Smooth muscle cell of the brain vasculature (primary cell): Measurements from ENCODE around the gene WNT1.

ENCODE experiments used
- DNase-seq: peaks from one replicate; pipeline ENCODE4 v3.0.0-alpha.2; 2012; ENCODE audit warnings: low read depth, low spot score

WNT1 gene

GRCh38 chr12:48961331-48961730 is 16.8 kb upstream of the WNT1 start:
- no peak for DNase-seq

DNA sequence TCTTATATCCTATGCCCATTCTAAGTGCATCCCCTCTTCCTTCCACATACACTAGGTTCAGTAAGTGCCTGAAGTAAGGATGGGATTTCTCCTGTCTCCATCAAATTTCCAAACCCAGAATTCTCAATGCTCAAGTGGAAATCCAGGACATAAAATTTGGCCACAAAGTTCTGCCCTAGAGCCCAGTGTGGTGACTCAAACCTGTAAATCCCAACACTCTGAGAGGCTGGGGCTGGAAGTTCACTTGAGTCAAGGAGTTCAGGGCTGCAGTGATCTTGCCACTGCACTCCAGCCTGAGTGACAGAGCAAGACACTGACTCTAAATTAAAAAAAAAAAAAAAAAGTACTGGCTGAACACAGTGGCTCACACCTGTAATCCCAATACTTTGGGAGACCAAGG is 16.3 kb upstream of the WNT1 start:
- DNase-seq = no peak

GRCh38 chr12:48965298-48965838 is 12.8 kb upstream of the WNT1 start:
- no peak for DNase-seq

DNA sequence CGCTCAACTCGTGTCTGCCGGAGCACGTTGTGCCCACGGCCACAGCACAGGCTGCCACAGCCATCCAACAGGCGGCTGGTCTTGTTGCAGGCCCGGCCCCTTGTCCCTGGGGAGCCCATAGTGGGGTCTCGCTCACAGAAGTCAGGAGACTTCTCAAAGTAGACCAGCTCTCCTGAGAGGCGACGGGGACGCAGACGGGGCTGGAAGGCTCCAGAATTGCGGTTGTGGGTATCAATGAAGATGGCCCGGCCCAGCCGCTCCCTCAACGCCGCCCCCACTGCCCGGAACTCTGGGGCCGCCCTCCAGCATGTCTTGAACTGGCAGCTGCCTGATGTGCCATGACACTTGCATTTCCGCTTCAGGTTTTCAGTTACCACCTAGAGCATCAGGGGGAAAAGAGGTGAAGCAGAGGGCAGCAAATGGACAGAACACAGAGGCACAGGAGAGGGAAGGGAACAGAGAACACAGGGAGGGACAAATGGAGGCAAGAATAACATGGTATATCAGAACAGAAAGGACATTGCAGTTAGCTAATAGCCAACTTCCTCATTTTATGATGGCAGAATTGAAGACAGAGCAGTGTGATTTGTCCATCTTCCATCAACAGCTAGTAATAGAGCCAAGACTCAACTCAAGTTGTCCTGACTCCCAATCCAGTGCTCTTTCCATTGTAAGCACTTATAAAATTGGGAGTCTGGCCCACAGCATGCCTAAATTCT is 11.8 kb upstream of the WNT1 start:
- DNase-seq = no peak

- no peak for DNase-seq
These were observed 10.1 kb upstream of the WNT1 start for GRCh38 chr12:48967991-48968390.

DNA sequence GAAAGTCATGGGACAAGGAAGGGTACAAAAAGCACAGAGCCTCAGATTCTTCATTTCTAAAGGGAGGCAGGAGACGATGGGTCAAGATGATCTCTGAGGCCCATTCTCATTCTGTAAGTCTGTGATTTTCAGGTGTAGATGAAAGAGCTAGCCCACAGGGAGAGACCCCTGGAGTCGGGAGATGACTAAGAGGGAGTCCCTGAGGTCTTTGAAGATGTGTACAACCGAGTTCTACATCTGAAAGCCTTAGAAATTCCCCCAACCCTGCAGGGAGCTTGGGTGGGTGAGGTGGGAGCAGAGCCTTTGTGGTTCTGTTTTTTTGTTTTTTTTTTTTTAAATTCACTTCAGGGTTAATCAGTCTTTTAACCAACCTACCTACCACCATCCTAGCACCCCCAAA is 9.7 kb upstream of the WNT1 start:
- DNase-seq = no peak

- DNase-seq = no peak
These were observed 8.9 kb upstream of the WNT1 start for GRCh38 chr12:48969160-48969771.

DNA sequence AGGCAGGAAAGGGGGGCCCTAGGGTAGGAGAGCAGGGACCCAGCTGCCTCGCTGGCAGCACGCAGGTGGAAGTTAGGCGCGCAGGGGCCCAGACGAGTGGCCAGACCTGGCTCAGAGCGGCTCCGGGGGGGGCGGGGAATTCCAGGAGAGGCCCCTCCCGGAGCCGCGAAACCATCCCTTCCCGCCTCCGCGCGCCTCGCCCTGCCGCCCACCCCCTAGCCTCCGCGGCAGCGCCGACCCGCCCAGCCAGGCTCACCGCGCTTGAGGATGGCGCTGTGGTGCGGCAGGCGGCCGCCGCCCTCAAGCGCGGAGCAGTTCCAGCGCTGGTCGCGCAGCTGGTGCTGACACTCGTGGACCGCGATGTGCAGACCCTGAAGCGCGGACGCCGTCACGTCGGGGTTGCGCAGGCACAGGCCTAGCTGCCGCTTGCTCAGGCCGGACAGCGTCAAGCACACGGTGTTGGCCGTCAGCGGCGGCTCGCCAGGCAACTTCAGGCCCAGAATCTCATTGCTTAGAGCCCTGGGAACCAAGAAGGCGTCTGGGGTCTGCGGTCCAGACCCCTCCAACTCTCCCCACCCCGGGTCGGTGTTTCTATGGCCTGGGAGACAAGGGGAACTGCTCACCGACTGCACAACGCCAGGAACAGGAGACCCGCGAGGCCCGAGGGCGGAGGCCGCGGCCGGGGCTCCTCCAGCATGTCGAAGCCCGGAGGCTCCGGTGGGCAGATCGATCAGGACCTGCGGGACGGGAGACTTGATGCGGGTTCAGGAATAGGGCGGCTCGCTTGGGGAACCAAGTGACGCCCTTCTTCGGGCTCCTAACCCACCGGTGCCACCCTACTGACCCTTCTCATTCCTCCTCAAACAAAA is 8.1 kb upstream of the WNT1 start:
- DNase-seq = no peak

- DNase-seq = no peak
These were observed 7.3 kb upstream of the WNT1 start for GRCh38 chr12:48970702-48971334.

DNA sequence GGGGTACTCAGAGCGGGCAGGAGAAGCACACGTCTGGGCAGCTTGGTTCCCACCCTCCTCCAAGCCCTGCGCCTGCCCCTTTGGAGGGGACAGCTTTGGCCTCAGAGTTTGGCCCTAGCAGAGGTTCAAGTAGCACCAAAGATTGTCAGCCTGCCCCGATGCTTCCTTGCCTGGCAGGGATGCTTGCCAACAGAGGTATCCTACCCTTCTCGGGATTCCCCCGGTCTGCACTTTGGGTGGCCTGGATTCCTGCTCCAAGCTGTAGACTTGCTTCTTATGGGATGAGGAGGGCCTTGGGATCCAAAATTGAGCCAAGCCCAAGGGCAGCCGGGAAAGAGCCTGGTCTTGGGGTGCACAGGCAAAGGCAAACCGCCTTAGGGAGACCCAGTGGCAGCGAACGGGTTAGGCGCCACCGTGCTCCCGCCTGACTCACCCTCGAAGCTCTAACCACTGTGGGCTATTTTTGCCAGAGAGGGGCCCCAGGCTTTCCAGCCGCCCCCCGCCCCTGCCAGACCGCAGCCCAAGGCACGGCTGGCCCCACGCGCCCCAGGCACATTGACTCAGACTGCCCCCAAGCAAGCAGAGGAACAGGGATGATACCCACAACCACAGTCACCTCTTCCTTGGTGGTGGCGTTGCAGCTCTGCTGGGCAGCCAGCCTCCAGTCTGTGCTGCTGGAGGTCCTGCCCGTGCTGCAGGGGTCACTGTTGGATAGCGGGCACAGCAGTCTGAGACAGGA is 5.7 kb upstream of the WNT1 start:
- no peak for DNase-seq

GRCh38 chr12:48972952-48973483 is 5.1 kb upstream of the WNT1 start:
- DNase-seq = no peak

GRCh38 chr12:48973531-48973930 is 4.6 kb upstream of the WNT1 start:
- DNase-seq = no peak

GRCh38 chr12:48973941-48974673 is 4.0 kb upstream of the WNT1 start:
- no peak for DNase-seq

GRCh38 chr12:48977290-48978281 is 536 bp upstream of the WNT1 start:
- DNase-seq = no peak

DNA sequence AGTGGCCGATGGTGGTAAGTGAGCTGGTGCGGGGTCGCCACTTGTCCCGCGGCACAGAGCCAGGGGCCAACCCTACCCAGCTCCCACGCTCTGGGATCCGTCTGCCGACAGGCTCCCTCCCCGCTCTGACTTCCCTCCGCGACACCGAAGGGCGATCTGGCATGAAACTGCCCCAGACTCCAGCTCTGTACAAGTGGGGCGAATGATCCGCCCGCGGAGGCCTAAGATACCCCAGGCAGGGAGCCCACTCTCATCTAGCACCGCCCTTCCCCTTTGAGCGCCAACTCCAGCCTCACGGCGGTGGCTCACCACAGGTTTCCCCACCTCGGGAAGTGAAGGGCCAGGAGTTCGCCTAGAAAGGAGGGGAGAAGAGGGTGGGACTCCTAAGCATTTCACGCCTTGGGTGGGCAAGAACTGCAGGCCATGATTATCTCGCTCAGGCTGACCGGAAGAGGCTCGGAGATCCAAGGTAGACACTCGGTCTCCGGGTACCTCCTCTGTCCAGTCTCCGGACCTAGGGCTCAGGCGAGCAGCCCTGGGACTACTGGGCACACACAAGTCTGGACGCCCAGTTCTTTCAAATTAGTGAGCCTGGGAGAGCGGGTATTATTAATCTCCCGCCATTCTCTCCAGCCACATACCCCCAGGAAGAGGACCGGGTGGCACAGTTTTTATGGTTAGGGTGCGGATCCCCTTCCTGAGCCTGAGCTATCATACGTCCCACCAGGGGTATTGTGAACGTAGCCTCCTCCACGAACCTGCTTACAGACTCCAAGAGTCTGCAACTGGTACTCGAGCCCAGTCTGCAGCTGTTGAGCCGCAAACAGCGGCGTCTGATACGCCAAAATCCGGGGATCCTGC is 849 bp downstream of the WNT1 start:
- no peak for DNase-seq

DNA sequence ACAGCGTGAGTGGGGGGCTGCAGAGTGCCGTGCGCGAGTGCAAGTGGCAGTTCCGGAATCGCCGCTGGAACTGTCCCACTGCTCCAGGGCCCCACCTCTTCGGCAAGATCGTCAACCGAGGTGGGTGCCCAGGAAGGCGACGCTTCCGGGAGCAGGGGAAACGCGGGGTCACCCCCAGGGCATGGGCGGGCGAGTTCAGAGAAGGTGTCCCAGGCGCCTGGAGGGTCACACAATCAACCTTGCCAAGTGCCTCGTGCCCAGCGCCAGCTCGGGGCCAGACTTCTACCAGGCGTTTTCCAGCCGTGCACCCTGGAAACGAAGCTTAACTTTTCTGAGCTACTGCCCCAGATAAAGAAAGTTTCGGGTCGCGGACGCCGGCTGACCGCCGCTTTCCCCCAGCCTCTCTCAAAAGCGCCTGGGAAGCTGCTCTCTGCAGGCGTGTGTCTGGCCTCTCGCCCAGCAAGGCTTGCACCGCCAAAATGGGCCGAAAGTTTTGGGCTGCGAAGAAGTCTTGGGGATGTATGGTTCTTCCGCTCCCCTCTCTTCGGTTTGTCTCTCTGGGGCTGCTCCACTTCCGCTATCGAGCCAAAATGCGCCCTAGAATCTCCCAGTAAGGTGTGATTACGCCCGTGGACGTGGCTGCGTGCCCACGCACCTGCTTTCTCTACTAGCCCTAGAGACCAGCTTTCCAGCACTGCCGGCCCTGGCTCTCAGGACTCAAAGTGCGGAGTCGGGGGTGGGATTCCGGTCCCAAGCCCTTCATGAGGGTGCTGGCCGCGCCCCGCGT is 1.7 kb downstream of the WNT1 start:
- no peak for DNase-seq

DNA sequence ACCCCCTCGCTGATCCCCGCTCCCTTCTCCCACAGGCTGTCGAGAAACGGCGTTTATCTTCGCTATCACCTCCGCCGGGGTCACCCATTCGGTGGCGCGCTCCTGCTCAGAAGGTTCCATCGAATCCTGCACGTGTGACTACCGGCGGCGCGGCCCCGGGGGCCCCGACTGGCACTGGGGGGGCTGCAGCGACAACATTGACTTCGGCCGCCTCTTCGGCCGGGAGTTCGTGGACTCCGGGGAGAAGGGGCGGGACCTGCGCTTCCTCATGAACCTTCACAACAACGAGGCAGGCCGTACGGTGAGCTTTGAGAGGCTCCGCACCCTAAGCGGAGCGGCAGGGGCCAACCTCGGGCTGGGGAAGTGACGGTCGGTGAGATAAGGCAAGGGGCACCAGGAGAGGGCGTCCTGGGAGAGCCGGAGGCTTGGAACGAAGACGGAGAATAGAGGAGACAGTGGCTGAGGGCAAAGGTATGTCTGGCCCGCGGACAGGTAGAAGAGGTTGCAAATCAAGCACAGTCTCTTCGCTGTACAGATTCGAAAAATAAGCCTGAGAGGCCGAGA is 2.3 kb downstream of the WNT1 start:
- no peak for DNase-seq
